HS-5 (cell line): ENCODE measurements around the gene RALA.
A peak's percentile ranks its signal among the peaks of the same experiment; 100 is the strongest.

ENCODE experiments used
- DNase-seq: peaks from one replicate; pipeline ENCODE4 v3.0.0-alpha.2; 2012; ENCODE audit warnings: low read depth

RALA gene

GRCh38 chr7:39614299-39614698 lies 9.1 kb upstream of the RALA start:
- DNase-seq: no peak

GRCh38 chr7:39615350-39615975 lies 7.9 kb upstream of the RALA start:
- DNase-seq: no peak

DNA sequence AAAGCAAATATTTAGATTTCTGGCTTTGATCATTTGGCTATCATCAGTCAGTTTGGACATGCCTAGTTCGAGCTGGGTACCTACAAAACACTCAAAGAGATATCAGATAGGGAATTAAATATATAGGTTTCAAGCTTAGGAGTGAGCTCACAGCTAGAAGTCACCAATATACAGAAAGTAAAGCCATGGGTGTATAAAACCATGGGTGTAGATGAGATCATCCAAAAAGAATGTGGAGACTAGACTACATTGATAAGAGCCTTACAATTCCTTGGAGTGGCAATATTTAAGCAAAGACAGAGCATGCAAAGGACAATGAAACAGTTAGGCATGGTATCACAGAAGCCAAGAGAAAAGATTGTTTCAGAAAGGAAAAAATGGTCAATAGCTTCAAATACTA lies 7.2 kb upstream of the RALA start:
- DNase-seq: no peak

DNA sequence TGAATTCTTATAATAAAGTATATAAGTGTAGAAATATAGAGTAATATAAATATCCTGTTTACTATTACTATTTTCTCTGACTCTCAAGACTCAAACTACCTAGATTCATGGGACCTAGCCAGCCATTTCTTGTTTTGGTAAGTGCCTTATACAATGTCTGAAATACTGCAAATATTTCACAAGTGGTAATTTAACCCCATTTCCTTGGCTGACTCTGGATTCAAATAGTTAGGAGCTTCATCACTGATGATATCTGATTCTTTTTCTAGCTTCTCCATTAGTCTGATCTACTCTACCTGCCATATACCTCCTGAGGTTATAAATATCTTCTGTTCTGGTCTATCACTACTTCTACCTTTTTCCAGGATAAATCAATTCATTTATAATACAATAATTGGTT lies 6.4 kb upstream of the RALA start:
- DNase-seq: no peak

DNA sequence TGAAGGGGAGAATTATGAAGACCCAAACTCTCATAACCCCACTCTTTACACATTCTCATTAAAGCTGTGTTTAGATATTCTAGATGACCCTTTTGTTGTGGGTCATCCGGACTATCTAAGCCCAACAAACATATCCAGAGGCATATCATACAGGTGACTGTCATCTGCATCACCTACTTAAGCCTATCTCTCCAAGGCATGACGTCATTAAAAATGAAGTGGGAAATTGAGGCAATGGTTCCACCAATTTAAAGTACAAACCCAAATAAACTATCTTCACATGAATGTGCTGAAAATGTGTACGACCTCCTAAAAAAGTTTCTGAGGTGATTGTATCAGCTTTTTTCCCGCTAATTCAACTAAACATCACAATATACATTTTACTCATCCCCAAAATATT lies 4.5 kb upstream of the RALA start:
- DNase-seq: no peak

GRCh38 chr7:39620486-39620885 lies 2.9 kb upstream of the RALA start:
- no peak for DNase-seq

- peak; percentile 98 for DNase-seq
Observed at GRCh38 chr7:39621261-39621660, 2.1 kb upstream of the RALA start.

- DNase-seq: no peak
Observed at GRCh38 chr7:39621784-39622411, 1.5 kb upstream of the RALA start.

DNA sequence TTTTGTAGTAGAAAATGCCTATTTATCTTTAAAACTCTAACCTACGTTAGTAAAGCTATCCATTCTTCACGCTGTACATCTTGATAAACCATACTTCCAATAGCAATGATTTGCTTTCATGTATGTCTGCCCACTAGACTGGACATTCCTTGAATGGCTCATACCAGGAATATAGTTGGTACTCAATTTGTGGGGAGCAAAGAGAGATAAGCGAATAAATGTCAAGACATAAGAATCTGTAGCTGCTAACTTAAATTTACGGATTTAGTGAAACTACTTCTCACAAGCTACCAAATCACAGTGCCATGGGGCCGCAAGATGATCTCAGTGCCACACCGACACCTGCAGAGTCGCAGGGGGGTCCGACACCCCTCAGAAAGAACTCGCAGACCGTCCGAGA lies 763 bp upstream of the RALA start:
- no peak for DNase-seq

DNA sequence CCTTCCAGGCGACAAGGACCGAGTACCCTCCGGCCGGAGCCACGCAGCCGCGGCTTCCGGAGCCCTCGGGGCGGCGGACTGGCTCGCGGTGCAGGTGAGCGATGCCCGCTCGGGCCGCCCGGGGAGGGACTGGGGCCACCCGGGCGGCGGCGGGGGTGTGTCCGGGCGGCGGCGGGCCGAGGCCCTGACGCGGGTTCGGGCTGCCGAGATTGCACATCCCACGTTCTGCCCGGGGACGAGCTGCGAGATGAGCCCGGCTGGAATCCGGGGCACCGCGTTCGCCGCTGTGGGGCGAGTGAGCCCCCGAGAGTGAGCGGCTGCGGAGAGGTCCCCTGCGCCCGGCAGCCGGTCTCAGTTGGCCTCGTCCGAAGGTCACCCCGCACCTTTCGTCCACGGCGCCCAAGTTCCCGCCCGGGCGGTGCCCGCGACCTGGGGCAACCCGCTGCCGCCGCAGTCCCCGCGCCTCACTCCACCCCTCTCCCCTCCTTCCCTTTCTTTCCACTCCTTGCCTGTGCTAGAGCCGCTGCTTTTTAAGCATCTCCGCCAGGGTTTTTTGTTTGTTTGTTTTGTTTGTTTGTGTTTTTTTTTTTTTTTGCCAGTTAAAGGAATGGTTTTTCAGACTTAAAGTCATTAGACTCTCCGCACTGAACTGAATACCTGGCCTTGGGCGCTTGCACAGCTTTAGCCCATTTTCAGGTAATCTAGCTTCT lies 515 bp downstream of the RALA start:
- DNase-seq: no peak

DNA sequence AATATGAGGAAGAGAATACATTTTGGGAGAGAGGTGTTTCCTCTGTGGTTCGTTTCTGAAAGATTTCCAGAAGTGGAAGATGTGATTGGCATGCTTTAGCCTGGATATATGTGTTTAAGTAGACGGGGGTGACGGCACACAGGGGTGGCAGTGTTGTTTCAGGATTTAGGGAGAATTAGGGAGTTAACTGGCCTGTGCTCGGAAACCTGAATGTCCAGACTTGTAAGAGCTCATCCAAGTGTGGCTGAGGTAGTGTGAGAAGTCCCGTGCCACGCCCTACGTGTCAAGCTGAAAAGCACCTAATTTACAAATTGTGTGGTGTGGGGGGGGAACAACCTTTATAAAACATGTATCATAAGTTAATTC lies 1.1 kb downstream of the RALA start:
- no peak for DNase-seq

GRCh38 chr7:39624935-39625694 lies 1.7 kb downstream of the RALA start:
- DNase-seq: no peak

GRCh38 chr7:39631736-39632308 lies 8.4 kb downstream of the RALA start:
- no peak for DNase-seq

GRCh38 chr7:39633563-39634477 lies 10.4 kb downstream of the RALA start:
- no peak for DNase-seq

DNA sequence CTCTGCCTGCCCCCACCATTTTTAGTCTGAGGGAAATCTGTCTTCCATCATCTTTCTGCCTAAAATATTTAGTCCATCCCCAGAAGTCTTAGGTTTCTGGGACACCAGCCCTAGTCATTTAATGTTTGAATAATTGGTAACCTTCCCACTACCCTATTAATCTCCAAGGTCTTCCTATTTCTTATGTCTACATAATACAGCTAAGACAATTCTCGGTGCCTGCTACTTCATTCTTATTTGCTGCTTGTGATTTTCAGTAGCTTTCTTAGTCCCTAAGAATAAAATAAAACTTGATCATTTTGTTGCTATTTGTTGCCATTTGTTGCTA lies 11.1 kb downstream of the RALA start:
- DNase-seq: no peak

DNA sequence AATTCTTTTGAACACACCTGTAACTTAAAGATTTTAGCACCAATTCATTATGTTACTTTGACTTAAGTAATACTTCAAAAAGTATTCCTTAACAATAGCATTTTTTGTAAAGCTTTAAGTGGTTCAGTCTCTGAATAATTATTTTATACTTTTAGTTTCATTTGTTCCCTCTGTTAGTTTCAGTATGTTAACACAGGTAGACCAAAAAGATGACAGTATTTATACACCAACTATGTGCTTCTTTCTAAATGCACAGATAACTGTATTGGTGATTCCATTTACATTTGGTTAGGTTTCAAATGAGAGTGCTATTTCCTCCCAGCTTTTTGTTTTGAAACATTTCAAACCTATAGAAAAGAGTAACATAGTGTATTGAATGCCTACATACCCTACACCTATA lies 14.0 kb downstream of the RALA start:
- DNase-seq: no peak

DNA sequence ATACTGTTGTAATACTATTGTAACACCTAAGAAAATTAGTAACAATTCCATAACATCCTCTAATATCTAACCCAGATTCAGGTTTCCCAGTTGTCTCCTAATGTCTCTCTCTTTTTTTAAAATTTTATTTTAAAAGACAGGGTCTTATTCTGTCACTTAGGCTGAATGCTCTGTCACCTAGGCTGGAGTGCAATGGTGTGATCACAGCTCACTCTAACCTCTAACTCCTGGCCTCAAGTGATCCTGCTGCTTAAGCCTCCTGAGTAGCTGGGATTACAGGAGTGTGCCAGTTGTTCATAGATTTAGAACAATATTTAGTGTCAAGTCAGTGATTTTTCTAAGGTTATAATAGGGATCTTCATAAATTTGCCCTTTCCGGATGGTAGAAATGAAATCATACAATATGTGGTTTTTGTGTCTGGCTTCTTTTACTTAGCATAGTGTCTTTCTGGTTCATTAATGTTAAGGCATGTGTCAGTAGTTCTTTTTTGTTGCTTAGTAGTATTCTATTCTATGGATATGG lies 14.7 kb downstream of the RALA start:
- no peak for DNase-seq

DNA sequence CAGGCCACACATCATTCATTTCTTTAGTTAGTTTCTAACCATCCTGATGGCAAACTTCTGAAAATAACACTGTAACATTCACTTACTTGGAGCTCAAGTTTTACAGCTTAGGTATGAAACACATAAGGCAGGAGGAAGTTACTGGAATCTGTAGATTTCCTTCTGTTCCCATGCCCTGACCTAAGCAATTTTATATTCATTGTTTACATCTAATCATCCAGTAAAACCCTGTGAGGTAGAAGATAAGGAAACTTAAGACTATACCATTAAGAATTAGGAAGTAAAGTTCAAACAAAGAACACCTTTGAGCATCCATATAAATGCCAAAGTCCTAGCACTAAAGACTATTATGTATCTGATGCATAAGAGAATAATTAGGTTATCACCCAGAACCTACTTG lies 19.5 kb downstream of the RALA start:
- no peak for DNase-seq

GRCh38 chr7:39644170-39644569 lies 20.8 kb downstream of the RALA start:
- peak; percentile 71 for DNase-seq

GRCh38 chr7:39645482-39646407 lies 22.4 kb downstream of the RALA start:
- DNase-seq: no peak
